ENCODE measurements around the gene CCDC192. TPM values are rescaled to one million over a fixed set of nuclear protein-coding genes. Genes with fewer than 3 reads are reported as not detected.

Gene CCDC192
- polyA plus RNA-seq, 3 donors from 2014 or later = not detected

- Mint-ChIP-seq H3K4me1 (no peaks in the 10 kb centered on the region), H3K4me3 (no peak overlapping the region), H3K9me3 (peaks cover 0 to 2% (median 0%) of the 10 kb centered on the region in 6 donors), H3K36me3 (peaks cover 0 to 35% (median 13%) of the 10 kb centered on the region in 3 donors), H3K27ac (no peak overlapping the region), H3K27me3 (ENCODE audit: low read depth in 3 of 3) (peaks cover 0 to 5% (median 3%) of the 10 kb centered on the region in 3 donors)
- DNase-seq = no peak
These were observed 254.6 kb downstream of the CCDC192 start for GRCh38 chr5:127957701-127958239.

GRCh38 chr5:127958421-127959011 lies 255.3 kb downstream of the CCDC192 start:
- Mint-ChIP-seq H3K9me3 (peaks cover 0 to 2% (median 0%) of the 10 kb centered on the region in 6 donors), H3K27ac (no peak overlapping the region), H3K27me3 (ENCODE audit: low read depth in 3 of 3) (peaks cover 0 to 5% (median 3%) of the 10 kb centered on the region in 3 donors), H3K4me3 (no peak overlapping the region), H3K4me1 (no peaks in the 10 kb centered on the region), H3K36me3 (peaks cover 0 to 30% (median 13%) of the 10 kb centered on the region in 3 donors)
- no peak for DNase-seq

- H3K27ac Mint-ChIP-seq = no peak overlapping the region
- H3K4me1 Mint-ChIP-seq = no peaks in the 10 kb centered on the region
- H3K4me3 Mint-ChIP-seq = no peak overlapping the region
- H3K9me3 Mint-ChIP-seq = no peaks in the 10 kb centered on the region
- H3K36me3 Mint-ChIP-seq = peaks cover 0 to 28% (median 10%) of the 10 kb centered on the region in 3 donors
- DNase-seq = no peak
- peaks cover 0 to 4% (median 3%) of the 10 kb centered on the region in 3 donors for H3K27me3 Mint-ChIP-seq (ENCODE audit: low read depth in 3 of 3)
These were observed 256.1 kb downstream of the CCDC192 start for GRCh38 chr5:127959152-127959764.

- Mint-ChIP-seq H3K4me1 (no peaks in the 10 kb centered on the region), H3K27me3 (ENCODE audit: low read depth in 3 of 3) (peaks cover 0 to 3% (median 3%) of the 10 kb centered on the region in 3 donors), H3K27ac (no peak overlapping the region), H3K4me3 (no peak overlapping the region), H3K9me3 (no peaks in the 10 kb centered on the region), H3K36me3 (peaks cover 4 to 25% (median 7%) of the 10 kb centered on the region in 3 donors)
- no peak for DNase-seq
These were observed 257.1 kb downstream of the CCDC192 start for GRCh38 chr5:127960270-127960691.

GRCh38 chr5:127961006-127961762 lies 258.0 kb downstream of the CCDC192 start:
- Mint-ChIP-seq H3K9me3 (no peaks in the 10 kb centered on the region), H3K4me1 (no peaks in the 10 kb centered on the region), H3K27me3 (ENCODE audit: low read depth in 3 of 3) (peaks cover 0 to 3% (median 3%) of the 10 kb centered on the region in 3 donors), H3K4me3 (no peak overlapping the region), H3K27ac (peak overlapping the region in 1 of 6 donors; percentile 15), H3K36me3 (peaks cover 9 to 21% (median 11%) of the 10 kb centered on the region in 3 donors)
- no peak for DNase-seq

GRCh38 chr5:127961763-127962145 lies 258.6 kb downstream of the CCDC192 start:
- Mint-ChIP-seq H3K27ac (no peak overlapping the region), H3K4me3 (no peak overlapping the region), H3K4me1 (no peaks in the 10 kb centered on the region), H3K9me3 (no peaks in the 10 kb centered on the region), H3K27me3 (ENCODE audit: low read depth in 3 of 3) (peaks cover 0 to 3% (median 3%) of the 10 kb centered on the region in 3 donors), H3K36me3 (peaks cover 8 to 20% (median 12%) of the 10 kb centered on the region in 3 donors)
- no peak for DNase-seq

GRCh38 chr5:127962491-127962890 lies 259.3 kb downstream of the CCDC192 start:
- Mint-ChIP-seq H3K4me3 (no peak overlapping the region), H3K4me1 (no peaks in the 10 kb centered on the region), H3K36me3 (peaks cover 6 to 18% (median 12%) of the 10 kb centered on the region in 3 donors), H3K27ac (peak overlapping the region in 1 of 6 donors; percentile 18), H3K9me3 (no peaks in the 10 kb centered on the region), H3K27me3 (ENCODE audit: low read depth in 3 of 3) (peaks cover 0 to 3% (median 3%) of the 10 kb centered on the region in 3 donors)
- no peak for DNase-seq

GRCh38 chr5:127963233-127963632 lies 260.0 kb downstream of the CCDC192 start:
- Mint-ChIP-seq H3K9me3 (no peaks in the 10 kb centered on the region), H3K4me1 (no peaks in the 10 kb centered on the region), H3K27ac (no peak overlapping the region), H3K36me3 (peaks cover 6 to 20% (median 16%) of the 10 kb centered on the region in 3 donors), H3K4me3 (no peak overlapping the region), H3K27me3 (ENCODE audit: low read depth in 3 of 3) (peaks cover 0 to 3% (median 3%) of the 10 kb centered on the region in 3 donors)
- DNase-seq = no peak

GRCh38 chr5:127963931-127964330 lies 260.7 kb downstream of the CCDC192 start:
- no peaks in the 10 kb centered on the region for H3K4me1 Mint-ChIP-seq

GRCh38 chr5:127967323-127967982 lies 264.3 kb downstream of the CCDC192 start:
- H3K4me1 Mint-ChIP-seq = no peaks in the 10 kb centered on the region
- H3K9me3 Mint-ChIP-seq = no peaks in the 10 kb centered on the region
- peaks cover 6 to 22% (median 17%) of the 10 kb centered on the region in 3 donors for H3K36me3 Mint-ChIP-seq
- H3K27ac Mint-ChIP-seq = no peak overlapping the region
- H3K4me3 Mint-ChIP-seq = no peak overlapping the region
- peaks cover 0 to 1% (median 0%) of the 10 kb centered on the region in 3 donors for H3K27me3 Mint-ChIP-seq (ENCODE audit: low read depth in 3 of 3)
- DNase-seq = no peak

More at GRCh38 chr5:127963931-127964330, 260.7 kb downstream of the CCDC192 start:
- no peak overlapping the region for H3K4me3 Mint-ChIP-seq
- DNase-seq = no peak
- peaks cover 0 to 3% (median 0%) of the 10 kb centered on the region in 3 donors for H3K27me3 Mint-ChIP-seq (ENCODE audit: low read depth in 3 of 3)
- no peak overlapping the region for H3K27ac Mint-ChIP-seq
- no peaks in the 10 kb centered on the region for H3K9me3 Mint-ChIP-seq
- peaks cover 6 to 22% (median 17%) of the 10 kb centered on the region in 3 donors for H3K36me3 Mint-ChIP-seq

- H3K36me3 Mint-ChIP-seq = peaks cover 6 to 22% (median 17%) of the 10 kb centered on the region in 3 donors
- DNase-seq = no peak
- H3K4me3 Mint-ChIP-seq = no peak overlapping the region
- H3K9me3 Mint-ChIP-seq = no peaks in the 10 kb centered on the region
- H3K27ac Mint-ChIP-seq = no peak overlapping the region
- H3K27me3 Mint-ChIP-seq (ENCODE audit: low read depth in 3 of 3) = no peaks in the 10 kb centered on the region
- H3K4me1 Mint-ChIP-seq = no peaks in the 10 kb centered on the region
These were observed 264.9 kb downstream of the CCDC192 start for GRCh38 chr5:127967983-127968592.

GRCh38 chr5:127969002-127969401 lies 265.8 kb downstream of the CCDC192 start:
- no peak overlapping the region for H3K27ac Mint-ChIP-seq
- no peaks in the 10 kb centered on the region for H3K4me1 Mint-ChIP-seq
- DNase-seq = no peak
- no peaks in the 10 kb centered on the region for H3K9me3 Mint-ChIP-seq
- H3K36me3 Mint-ChIP-seq = peaks cover 6 to 18% (median 17%) of the 10 kb centered on the region in 3 donors
- H3K4me3 Mint-ChIP-seq = no peak overlapping the region
- no peaks in the 10 kb centered on the region for H3K27me3 Mint-ChIP-seq (ENCODE audit: low read depth in 3 of 3)

GRCh38 chr5:127969651-127970050 lies 266.5 kb downstream of the CCDC192 start:
- Mint-ChIP-seq H3K4me3 (no peak overlapping the region), H3K4me1 (no peaks in the 10 kb centered on the region), H3K9me3 (no peaks in the 10 kb centered on the region), H3K36me3 (peaks cover 6 to 18% (median 17%) of the 10 kb centered on the region in 3 donors), H3K27me3 (ENCODE audit: low read depth in 3 of 3) (no peaks in the 10 kb centered on the region), H3K27ac (no peak overlapping the region)
- no peak for DNase-seq

All from immature natural killer cell (primary cell).